Gastroesophageal sphincter (tissue), 4 donors: ENCODE measurements around the gene CEP41. TPM values are rescaled to one million over a fixed set of nuclear protein-coding genes. Genes with fewer than 3 reads are reported as not detected.

Experiments
- ATAC-seq: fragments of 150-250 bp; one replicate; pipeline ENCODE4 v1.9.1; 2016; ENCODE audit warnings: mild to moderate bottlenecking, moderate library complexity
- H3K27ac ChIP-seq, 4 donors: fragments of 200-600 bp; sonication (generic) in 3 of 4; 1 replicate in 3 of 4; 2 replicates in 1 of 4; pipeline ENCODE4 v1.5.1; 2016 to 2019
- H3K27me3 ChIP-seq: fragments of 200-600 bp; sonication (generic); one replicate; pipeline ENCODE4 v1.5.1; 2019
- H3K36me3 ChIP-seq, 2 donors: fragments of 200-600 bp; sonication (generic); one replicate each; pipeline ENCODE4 v1.5.1; 2019; ENCODE audit warnings: control low read depth in 1 of 2
- H3K4me1 ChIP-seq, 3 donors: fragments of 200-600 bp; sonication (generic); 1 replicate in 2 of 3; 2 replicates in 1 of 3; pipeline ENCODE4 v1.5.1; 2016 to 2019; ENCODE audit warnings: control low read depth in 2 of 3
- H3K4me3 ChIP-seq, 2 donors: fragments of 200-600 bp; sonication (generic); one replicate each; pipeline ENCODE4 v1.5.1; 2019; ENCODE audit warnings: mild to moderate bottlenecking in 1 of 2, moderate library complexity in 1 of 2
- H3K9me3 ChIP-seq, 3 donors: fragments of 200-600 bp; sonication (generic); one replicate each; pipeline ENCODE4 v1.5.1; 2017 to 2019; ENCODE audit warnings: control low read depth in 2 of 3
- CTCF ChIP-seq, 4 experiments: fragments of 200-600 bp in 2 of 4; fragments of 450-650 bp in 2 of 4; sonication (generic) in 1 of 4; IDR thresholded peaks; one replicate each; pipeline ENCODE4 v1.5.1; 2017 to 2019; ENCODE audit warnings: antibody characterized with exemption in 4 of 4, mild to moderate bottlenecking in 2 of 4, moderate library complexity in 2 of 4
- EP300 ChIP-seq: sonication (generic); formaldehyde crosslinking; IDR thresholded peaks from one replicate; pipeline ENCODE4 v1.6.1; 2017; ENCODE audit warnings: antibody characterized with exemption, mild to moderate bottlenecking
- POLR2A ChIP-seq, 2 donors: fragments of 450-650 bp; IDR thresholded peaks; one replicate each; pipeline ENCODE4 v1.6.1; 2017; ENCODE audit warnings: antibody characterized with exemption in 2 of 2, mild to moderate bottlenecking in 2 of 2, moderate library complexity in 1 of 2
- POLR2AphosphoS5 ChIP-seq: sonication (generic); formaldehyde crosslinking; IDR thresholded peaks from one replicate; pipeline ENCODE4 v1.6.1; 2017; ENCODE audit warnings: antibody characterized with exemption
- WGBS, 2 donors: methylation state at CpG; one replicate each; pipeline ENCODE4 v1.1.5; 2018; ENCODE audit warnings: low coverage in 1 of 2; 5-methylcytosine and 5-hydroxymethylcytosine counted together
- total RNA-seq, 4 donors: library from RNA; depleted of rRNA; stranded (reverse); fragments of >200 nt; gene quantifications; one replicate each; pipeline ENCODE4 v1.1.0, GENCODE V29; 2016

The CEP41 gene
- total RNA-seq, 4 donors from 2014 or later = 3.6 to 6.2 (median 3.9) TPM

- 87 to 100% methylated on average over 3 to 7 of the region's 13 CpGs for WGBS, 2 donors
- Histone ChIP-seq H3K27ac (no peak overlapping the region), H3K36me3 (no peaks in the 10 kb centered on the region), H3K27me3 (no peaks in the 10 kb centered on the region), H3K4me3 (no peak overlapping the region), H3K4me1 (peaks cover 0 to 36% (median 0%) of the 10 kb centered on the region in 3 donors), H3K9me3 (no peaks in the 10 kb centered on the region)
- TF ChIP-seq CTCF (IDR thresholded peaks at IDR 0.05) (no peak), EP300 (no peak), POLR2A (IDR thresholded peaks at IDR 0.05) (no peak), POLR2AphosphoS5 (no peak)
- ATAC-seq = no peak
Observed at GRCh38 chr7:130367088-130367755, 73.6 kb downstream of the CEP41 start.

- Histone ChIP-seq H3K27me3 (no peaks in the 10 kb centered on the region), H3K9me3 (no peaks in the 10 kb centered on the region), H3K4me3 (no peak overlapping the region), H3K27ac (no peak overlapping the region), H3K36me3 (no peaks in the 10 kb centered on the region), H3K4me1 (peaks cover 0 to 30% (median 0%) of the 10 kb centered on the region in 3 donors)
- no peak for ATAC-seq
- TF ChIP-seq POLR2A (IDR thresholded peaks at IDR 0.05) (no peak), EP300 (no peak)
- 90% methylated on average over 6 of the region's 6 CpGs; no CpG with 5 or more reads in 1 of the 2 donors for WGBS, 2 donors
Observed at GRCh38 chr7:130366564-130366963, 74.3 kb downstream of the CEP41 start.

GRCh38 chr7:130365511-130366441 lies 75.0 kb downstream of the CEP41 start:
- Histone ChIP-seq H3K36me3 (no peaks in the 10 kb centered on the region), H3K4me1 (peaks cover 0 to 24% (median 0%) of the 10 kb centered on the region in 3 donors), H3K4me3 (no peak overlapping the region), H3K9me3 (no peaks in the 10 kb centered on the region), H3K27me3 (no peaks in the 10 kb centered on the region), H3K27ac (no peak overlapping the region)
- TF ChIP-seq POLR2AphosphoS5 (peak; percentile 14), CTCF (IDR thresholded peaks at IDR 0.05) (no peak)
- WGBS, 2 donors = 60 to 73% methylated on average over 8 to 9 of the region's 15 CpGs
- peak; percentile 25 for ATAC-seq

GRCh38 chr7:130365088-130365487 lies 75.7 kb downstream of the CEP41 start:
- Histone ChIP-seq H3K27ac (no peak overlapping the region), H3K4me3 (no peak overlapping the region), H3K9me3 (peaks cover 0 to 2% (median 0%) of the 10 kb centered on the region in 3 donors), H3K36me3 (no peaks in the 10 kb centered on the region), H3K4me1 (peaks cover 0 to 17% (median 0%) of the 10 kb centered on the region in 3 donors), H3K27me3 (no peaks in the 10 kb centered on the region)
- WGBS, 2 donors = 65 to 89% methylated on average over 1 to 2 of the region's 2 CpGs
- TF ChIP-seq POLR2AphosphoS5 (no peak), POLR2A (IDR thresholded peaks at IDR 0.05) (no peak), CTCF (IDR thresholded peaks at IDR 0.05) (no peak)
- ATAC-seq = no peak

GRCh38 chr7:130364451-130364850 lies 76.4 kb downstream of the CEP41 start:
- Histone ChIP-seq H3K4me3 (no peak overlapping the region), H3K9me3 (peaks cover 0 to 9% (median 0%) of the 10 kb centered on the region in 3 donors), H3K27ac (no peak overlapping the region), H3K36me3 (no peaks in the 10 kb centered on the region), H3K27me3 (no peaks in the 10 kb centered on the region), H3K4me1 (peaks cover 0 to 10% (median 0%) of the 10 kb centered on the region in 3 donors)
- no peak for ATAC-seq
- TF ChIP-seq POLR2AphosphoS5 = no peak
- TF ChIP-seq POLR2A (IDR thresholded peaks at IDR 0.05) = no peak
- no peak for TF ChIP-seq CTCF (IDR thresholded peaks at IDR 0.05)
- no peak for TF ChIP-seq EP300
- 94% methylated on average over 4 of the region's 4 CpGs for WGBS, 2 donors
